Left cardiac atrium (tissue), 4 donors: ENCODE data around the gene ASB4. TPM values are rescaled to one million over a fixed set of nuclear protein-coding genes. Genes with fewer than 3 reads are reported as not detected.
"Not testable (repeated sequence)": the region's sequence is repeated elsewhere in the genome, so short reads cannot be mapped to it uniquely, and the experiment has no call there.

Experiments used
- ATAC-seq, 2 donors: fragments of 200-7000 bp; cut with Tn5 transposase; one replicate each; pipeline ENCODE4 v1.9.1; 2020; ENCODE audit warnings: mild to moderate bottlenecking in 2 of 2, moderate library complexity in 2 of 2
- DNase-seq: peaks from one replicate; pipeline ENCODE4 v3.0.0-alpha.2; 2020
- intact Hi-C, 2 donors: fragments of 100-400 bp; cut with DNase I; formaldehyde crosslinking; loops; one replicate each; pipeline versions ENCODE4 v1.14.1 to v1.15.1; 2022 to 2023
- long read RNA-seq: library from polyadenylated mRNA; unstranded; transcript quantifications from one replicate; pipeline ENCODE4 v2.0.0, GENCODE V29; 2021
- total RNA-seq, 2 donors: library from RNA; stranded (reverse); fragmentation: NEBNext Ultra II Directional; extraction: Animal tissue kit (Norgen Biotek cat#: 25700); gene quantifications; one replicate each; pipeline ENCODE4 v1.2.1, GENCODE V29; 2021
- donor health status: DM: no; HTN: yes; CAD: no.
- donor health status: DM: no; HTN: yes; CAD: no; lungs with severe emphysema.
- donor health status: DM: yes; HTN: yes; CAD: no.
- donor health status: Dilated cardiomyopathy.

Gene ASB4, protein sequence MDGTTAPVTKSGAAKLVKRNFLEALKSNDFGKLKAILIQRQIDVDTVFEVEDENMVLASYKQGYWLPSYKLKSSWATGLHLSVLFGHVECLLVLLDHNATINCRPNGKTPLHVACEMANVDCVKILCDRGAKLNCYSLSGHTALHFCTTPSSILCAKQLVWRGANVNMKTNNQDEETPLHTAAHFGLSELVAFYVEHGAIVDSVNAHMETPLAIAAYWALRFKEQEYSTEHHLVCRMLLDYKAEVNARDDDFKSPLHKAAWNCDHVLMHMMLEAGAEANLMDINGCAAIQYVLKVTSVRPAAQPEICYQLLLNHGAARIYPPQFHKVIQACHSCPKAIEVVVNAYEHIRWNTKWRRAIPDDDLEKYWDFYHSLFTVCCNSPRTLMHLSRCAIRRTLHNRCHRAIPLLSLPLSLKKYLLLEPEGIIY
- total RNA-seq: 1 to 10 TPM in 1 of 2 donors, under 1 TPM in 1; 0.71 to 3.5 TPM
- long read RNA-seq: 0 reads

DNA sequence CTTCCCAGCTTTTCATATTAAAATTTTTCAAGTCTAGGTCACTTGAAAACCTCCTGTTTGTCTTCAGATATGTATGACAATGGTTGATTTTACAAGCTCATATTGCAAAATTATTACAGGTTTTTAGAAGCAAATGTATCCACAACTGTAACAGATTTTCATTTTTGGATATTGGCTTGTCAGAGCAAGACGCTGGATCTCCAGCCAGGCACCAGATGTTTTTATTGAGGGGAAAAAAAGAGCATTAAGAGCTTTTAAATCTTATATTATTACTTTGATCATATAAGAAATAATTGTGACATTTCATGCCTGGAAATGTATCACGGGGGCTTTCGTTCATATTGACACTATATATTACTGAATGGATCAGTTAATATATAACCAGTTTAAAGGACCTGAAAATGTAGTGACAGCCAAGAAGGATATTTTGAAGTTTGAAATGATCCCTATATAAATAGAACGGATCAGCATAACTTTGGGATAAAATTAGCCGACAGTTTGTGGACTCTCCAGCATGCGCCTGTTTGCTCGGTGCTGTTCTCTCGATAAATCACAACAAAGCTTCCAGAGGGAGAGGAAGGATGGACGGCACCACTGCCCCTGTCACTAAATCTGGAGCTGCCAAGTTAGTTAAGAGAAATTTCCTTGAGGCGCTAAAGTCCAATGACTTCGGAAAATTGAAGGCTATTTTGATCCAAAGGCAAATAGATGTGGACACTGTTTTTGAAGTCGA, at the start of gene ASB4:
Gene ASB4 (plus strand): TSS at position 553 of the 733 bp plus-strand sequence. CDS start 29 bp downstream, at position 582.
- peak in 1 of 2 donors; percentile 27 for ATAC-seq
- DNase-seq: no peak
- intact Hi-C loops: no loop called here

DNA sequence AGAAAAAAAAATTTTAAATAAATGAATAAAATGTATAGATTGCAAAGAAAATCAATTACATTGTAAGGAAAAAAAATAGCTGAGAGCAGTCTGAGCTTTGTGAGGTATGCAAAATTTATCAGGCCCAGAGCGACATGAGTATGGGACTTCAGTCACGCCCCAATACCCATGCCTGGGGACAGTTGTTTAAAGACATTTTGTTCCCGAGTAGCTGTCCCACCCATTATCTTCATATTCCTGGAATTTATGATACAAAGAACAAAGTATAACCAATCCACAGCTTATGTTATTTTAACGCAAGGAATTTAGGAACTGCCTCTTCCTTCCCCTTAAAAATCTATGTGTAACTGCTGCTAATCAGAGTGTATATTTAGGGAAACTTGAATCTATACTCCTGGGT, 49.3 kb upstream of the ASB4 start:
- intact Hi-C loops: no loop called here
- DNase-seq (no peak), ATAC-seq (no peak)

DNA sequence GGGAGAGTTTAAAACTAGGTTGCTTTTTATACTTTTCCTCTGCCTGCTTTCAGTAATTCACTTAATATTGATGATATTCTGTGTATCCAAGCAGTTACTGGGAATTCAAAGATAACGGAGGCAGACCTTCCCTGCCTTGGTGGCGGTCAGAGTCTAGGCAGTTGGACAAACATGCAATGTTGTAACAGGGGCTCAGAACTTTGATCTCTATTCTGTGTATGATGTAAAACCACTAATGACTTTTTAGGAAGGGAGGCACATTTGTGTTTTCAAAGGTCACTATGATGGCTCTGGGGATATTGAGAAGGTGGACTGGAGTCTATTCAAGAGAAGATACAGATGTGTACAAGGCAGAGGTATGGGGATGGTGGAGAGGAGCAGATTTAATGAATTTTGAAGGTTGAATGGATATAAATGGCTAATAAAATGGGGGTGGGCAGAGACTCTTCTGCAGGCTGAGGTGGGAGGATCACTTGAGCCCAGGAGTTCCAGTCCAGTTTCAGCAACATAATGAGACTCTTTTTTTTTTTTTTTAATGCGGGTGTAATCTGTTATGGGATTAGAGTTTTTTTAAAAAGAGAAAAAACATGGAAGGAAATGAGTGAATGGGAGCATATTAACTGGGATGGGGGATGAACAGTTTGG, 45.2 kb upstream of the ASB4 start:
- no peak for ATAC-seq
- intact Hi-C loops: no loop called here
- no peak for DNase-seq

DNA sequence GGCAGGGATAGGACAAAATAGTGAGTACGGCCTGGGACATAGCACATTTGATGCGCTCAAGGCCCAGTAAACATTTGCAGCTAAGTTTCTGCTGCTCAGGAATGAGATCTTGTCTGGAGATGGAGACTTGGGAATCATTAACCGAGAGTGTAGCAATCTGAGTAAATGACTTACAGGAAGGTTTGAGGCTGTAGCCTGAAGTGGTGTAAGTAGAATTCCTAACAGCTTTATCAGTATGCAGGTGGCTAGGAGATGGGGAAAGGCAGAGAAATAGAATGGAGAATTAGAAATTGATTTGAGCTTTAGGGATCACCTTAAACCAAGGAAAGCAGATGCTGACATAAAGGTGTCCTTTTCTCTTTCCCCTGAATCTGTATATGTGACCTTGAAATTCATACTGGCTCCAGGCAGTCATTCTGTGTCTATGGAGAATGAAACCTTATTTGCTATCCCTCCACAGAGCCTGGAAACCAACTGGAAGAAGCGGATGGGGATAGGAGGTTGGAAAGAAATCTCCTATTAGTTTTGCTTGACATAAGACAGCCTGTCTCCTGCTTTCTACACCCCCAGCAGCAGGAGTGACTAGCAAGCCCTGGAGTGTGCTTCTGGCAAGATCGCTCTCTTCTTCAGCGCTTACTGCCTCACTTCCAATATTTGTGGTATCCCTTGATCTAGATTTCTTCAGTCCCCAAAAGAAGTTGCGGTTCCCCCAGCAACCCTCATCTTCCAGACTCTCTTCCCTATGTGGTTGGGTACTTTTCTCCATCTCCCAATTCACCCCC, 44.5 kb upstream of the ASB4 start:
- DNase-seq (no peak), ATAC-seq (no peak)
- intact Hi-C loops: no loop called here

DNA sequence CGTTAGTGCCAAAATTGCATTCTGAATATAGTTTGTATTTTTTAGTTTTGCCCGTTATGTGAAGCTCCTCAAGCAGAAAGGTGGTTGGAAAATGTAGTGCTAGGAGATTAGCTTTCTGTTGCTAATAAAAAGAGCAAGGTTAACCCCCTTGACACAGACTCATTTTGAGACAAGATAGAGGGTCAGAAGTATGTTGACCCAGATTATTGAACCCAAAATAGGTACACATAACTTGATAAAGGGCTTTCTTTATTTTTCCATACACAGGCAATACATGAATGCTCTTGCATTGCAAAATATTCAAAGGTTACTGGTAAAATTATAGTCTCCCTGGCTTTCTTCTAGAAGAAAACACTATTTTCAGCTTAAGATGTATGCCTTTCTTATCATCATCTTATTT, 40.9 kb upstream of the ASB4 start:
- intact Hi-C loops: no loop called here
- ATAC-seq: no peak

DNA sequence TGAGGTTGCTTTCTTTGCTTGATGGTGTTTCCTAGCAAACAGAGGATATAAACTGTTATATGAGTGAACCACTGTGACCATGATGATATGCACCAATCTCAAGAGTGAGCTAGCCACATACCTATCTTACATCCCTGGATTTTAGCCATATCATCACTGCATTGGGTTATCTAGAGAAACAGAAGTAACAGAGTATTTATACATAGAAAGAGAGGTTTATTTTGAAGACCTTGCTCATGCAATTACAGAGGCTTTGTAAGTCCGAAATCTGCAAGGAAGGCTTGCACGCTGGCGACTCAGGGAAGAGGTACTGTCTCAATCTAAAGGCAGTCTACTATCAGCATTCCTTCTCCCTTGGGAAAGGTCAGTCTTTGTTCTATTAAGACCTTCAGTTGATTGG, 39.1 kb upstream of the ASB4 start:
- intact Hi-C loops: no loop called here
- no peak for ATAC-seq

More for the DNA sequence above, 40.9 kb upstream of the ASB4 start:
- DNase-seq: no peak

DNA sequence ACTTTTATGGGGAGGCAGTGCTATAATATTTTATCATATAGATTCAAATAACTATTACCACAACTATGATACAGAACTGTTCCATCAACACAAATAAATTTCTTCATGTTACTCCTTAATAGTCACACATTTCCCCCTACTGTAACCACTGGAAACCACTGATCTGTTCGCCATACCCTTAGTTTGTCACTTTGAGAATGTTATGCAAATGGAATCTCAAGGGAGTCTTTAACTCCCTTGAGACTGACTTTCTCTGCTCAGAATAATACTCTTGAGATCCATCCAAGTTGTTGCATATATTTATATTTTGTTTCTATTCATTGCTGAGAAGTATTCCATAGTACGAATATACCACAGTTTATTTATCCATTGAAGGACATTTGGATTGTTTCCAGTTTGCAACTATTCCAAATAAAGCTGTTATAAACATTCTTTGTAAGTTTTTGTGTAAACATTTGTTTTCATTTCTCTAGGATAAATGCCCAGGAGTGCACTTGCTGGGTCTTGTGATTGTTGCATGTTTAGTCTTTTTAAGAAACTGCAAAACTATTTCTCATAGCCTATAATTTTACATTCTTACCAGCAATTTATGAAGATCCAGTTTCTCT, 31.2 kb upstream of the ASB4 start:
- no peak for DNase-seq
- intact Hi-C loops: no loop called here
- no peak for ATAC-seq

More for the DNA sequence above, 39.1 kb upstream of the ASB4 start:
- no peak for DNase-seq

DNA sequence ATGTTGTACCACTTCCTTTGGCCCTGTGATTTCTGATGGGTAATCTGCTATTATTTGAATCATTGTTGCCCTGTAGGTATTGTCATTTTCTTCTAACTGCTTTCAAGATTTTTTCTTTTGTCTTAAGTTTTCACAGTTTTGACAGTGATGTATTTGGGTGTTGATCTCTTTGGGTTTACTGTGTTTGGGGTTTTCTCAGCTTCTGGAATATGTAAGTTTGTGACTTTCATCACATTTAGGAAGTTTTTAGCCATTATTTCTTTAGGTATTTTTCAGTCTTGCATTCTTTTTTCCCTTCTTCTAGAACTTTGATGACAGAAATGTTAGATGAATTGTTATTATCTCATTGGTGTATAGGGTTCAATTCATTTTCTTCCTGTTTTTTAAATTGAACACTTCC, 27.8 kb upstream of the ASB4 start:
- ATAC-seq: no peak
- no peak for DNase-seq
- intact Hi-C loops: no loop called here

DNA sequence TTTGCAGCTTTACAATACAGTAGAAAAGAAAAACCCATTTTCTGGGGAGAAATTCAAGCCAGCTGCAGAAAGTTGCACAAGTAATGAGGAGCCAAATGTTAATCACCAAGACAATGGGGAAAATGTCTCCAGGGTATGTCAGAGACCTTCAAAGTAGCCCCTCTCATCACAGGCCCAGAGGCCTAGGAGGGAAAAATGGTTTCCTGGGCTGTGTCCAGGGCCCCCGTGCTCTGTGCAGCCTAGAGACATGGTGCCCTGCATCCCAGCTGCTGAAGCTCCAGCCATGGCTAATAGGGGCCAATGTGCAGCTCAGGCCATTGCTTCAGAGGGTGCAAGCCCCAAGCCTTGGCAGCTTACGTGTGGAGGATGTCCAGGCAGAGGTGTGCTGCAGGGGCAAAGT, 25.1 kb upstream of the ASB4 start:
- DNase-seq, intact Hi-C loops, ATAC-seq: not testable (repeated sequence)

DNA sequence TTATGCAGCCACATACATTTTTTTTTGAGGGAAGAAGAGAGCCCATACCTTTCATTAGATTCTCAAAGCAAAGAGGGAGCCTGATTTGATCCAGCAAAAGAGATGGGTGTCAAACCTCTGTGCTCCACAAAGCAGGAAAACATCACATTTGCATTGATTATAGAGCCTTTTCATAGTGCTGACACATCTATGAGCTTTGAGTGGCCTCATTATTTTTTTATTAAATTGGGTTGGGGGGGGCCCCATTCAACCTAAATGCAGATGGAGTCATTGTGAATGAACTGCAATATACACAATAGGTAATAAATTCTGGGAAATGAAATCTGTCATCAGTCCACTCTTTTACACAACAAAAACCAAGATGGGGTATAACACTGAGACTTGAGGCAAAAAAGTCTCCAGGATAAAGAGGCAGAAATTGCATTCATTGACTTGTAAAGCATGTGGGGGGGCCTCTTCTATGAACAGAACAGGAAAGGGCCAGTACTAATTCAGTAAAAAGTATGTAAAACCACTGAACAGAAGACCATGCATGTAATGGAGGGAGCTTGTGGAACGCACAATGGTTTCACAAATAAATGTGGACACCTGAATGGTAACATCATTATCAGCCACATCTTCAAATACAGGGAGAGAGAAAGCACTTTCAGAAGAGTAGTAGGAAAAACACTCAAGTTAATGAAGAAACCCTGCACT, 17.7 kb upstream of the ASB4 start:
- no peak for ATAC-seq
- DNase-seq: no peak
- intact Hi-C loops: no loop called here

DNA sequence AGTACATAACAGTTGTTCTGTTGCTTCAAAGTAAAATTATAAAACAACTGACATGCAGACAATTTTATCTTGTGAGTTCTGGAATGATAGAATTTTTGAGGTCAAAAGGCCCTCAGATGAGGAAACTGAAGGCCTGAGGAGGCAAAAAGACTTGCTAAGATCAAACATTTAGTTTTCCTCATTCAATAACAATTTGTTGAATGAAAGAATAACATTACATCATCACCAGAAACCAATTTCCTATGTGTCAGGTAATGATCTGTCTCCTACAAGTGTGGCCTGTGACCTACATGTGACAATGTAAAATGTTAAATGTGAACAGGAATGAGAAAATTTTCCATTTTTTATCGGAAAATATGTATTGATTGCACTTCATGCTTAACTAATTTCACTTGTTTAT, 16.6 kb upstream of the ASB4 start:
- intact Hi-C loops: no loop called here
- DNase-seq (no peak), ATAC-seq (no peak)

DNA sequence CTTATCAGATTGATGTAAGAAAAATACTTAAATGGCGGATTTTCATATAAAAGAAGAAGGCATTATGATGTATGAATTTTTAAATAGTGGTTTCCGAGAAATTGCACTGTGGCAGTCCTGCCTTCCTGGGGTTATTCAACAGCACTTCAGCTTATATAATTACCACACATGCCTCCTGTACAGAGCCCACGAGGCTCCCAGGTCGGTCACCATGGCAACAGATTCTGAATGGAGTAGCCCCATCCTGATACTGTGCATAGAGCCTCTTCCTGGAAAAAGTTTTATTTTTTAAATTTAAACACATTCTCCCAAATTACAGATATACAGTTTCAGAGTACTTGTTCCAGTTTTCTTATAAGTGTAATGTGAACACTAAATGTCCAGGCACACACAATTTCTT, 15.9 kb upstream of the ASB4 start:
- ATAC-seq (no peak), DNase-seq (no peak)
- intact Hi-C loops: loop anchor here (10.0 kb wide), 2 partner anchors 1015 to 1035 kb away; no protein-coding TSS in a partner anchor

DNA sequence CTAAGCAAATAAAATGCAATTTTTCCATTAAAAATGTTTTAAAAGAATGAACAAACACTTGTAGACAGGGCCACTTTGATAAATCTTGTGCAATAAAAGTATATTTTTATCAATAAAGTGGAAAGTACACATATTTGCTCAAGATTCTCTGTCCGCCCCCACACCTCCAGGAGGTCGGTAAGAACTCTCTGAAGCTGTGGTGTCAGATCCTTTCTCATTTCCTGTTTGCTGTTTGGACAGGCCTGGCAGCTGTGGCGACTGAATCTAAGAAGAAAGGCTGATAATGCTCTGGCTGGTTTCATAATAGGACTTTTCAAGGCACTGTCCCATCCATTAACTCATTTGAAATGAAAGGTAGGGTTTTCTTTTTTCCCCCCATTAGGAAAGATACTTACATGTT, 15.3 kb upstream of the ASB4 start:
- ATAC-seq (peak in 1 of 2 donors; percentile 32), DNase-seq (peak; percentile 27)
- intact Hi-C loops: loop anchor here (10.0 kb wide), 2 partner anchors 1016 to 1036 kb away; no protein-coding TSS in a partner anchor

DNA sequence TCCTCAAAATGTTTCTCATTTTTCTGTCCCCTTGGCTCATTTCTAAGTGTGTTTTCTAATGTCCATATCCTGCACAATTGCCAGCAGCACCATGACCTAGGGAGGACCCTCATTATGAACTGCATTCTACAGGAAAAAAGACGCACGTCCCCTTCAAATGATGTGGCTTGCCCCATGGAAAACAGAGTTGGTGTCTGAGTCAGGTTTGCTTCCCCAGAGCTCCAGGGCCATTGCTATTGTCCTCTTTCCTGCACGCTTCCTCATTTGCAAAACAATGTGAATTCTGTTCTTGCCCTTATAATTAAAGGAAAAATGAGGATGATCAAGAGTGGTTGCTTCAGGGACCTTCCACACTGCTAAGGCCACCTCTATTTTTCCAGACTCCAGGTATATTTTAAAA, 14.7 kb upstream of the ASB4 start:
- ATAC-seq (no peak), DNase-seq (no peak)
- intact Hi-C loops: loop anchor here (10.0 kb wide), 2 partner anchors 1016 to 1036 kb away; no protein-coding TSS in a partner anchor

DNA sequence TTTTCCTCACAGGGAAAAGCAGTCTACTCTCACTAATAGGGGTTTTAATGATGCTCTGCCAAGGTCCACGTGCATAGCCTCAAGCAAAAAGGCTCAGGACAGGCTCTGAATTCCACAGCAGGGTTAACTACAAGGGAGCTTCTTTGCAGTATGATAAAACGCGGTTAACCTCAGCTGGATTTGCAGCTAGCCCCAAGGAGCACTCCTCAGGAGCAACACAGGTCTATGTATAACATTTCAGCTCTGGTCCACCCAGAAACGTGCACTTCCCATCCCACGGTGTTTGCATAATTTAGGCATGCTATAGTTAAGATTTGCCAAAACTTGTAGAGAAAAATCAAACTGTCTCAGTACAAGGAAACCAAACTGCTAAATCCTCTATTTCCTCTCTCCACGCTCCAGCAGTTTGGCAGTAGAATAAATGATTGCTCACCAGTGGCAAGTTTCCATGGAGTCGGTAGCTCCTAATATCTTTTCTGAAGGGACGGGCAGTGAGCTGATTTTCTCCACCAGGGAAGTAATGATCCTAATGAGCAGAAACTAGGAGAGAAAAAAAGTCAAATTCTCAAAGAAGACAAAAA, 13.1 kb upstream of the ASB4 start:
- ATAC-seq (peak in 1 of 2 donors; percentile 46), DNase-seq (no peak)
- intact Hi-C loops: loop anchor here (10.0 kb wide), 2 partner anchors 1018 to 1038 kb away; no protein-coding TSS in a partner anchor

DNA sequence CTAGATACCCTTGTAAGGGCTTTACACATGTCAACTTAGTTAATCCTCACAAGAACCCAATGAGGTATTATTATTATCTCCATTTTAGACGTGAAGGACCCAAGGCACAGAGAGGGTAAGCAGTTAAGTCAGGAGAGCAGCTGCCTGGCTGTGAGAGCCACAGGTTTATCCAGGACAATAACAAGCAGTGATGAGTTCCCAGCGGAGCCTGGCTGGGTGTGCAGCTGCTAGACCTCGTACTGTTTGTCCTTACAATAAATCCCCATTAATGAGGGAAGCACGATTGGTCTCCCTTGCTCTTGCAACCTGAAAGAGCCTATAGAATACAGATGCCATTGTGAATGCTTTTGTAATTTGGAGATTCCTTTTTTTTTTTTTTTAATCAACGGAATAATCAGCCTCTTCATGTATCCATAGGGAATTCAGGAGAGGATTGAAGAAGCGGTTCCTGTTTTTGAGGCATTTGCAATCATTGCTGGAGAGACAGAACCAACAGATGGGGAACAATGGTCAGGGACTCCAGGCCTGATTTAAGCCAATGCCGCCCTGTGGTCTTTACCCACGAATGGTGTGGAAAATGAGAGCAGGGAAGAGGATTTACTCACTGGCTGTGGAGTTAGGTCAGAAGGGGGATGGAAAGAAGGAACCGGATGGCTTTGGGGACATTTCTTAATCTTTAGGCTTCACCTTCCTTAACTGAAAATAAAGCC, 12.3 kb upstream of the ASB4 start:
- no peak for ATAC-seq
- intact Hi-C loops: loop anchor here (10.0 kb wide), 2 partner anchors 1019 to 1039 kb away; no protein-coding TSS in a partner anchor
- no peak for DNase-seq
